Activated gamma-delta T cell treated with anti-CD3 and anti-CD28 coated beads, Interleukin-2, amount 50 U/mL, for 16 hours (primary cell): Measurements from ENCODE around the gene SLMAP.
"Not testable (repeated sequence)": the region's sequence is repeated elsewhere in the genome, so short reads cannot be mapped to it uniquely, and the experiment has no call there.

Source experiments
- DNase-seq: peaks from one replicate; pipeline ENCODE4 v3.0.0-alpha.2; 2020; ENCODE audit warnings: low read depth

Gene SLMAP

GRCh38 chr3:57827757-57828156 lies 71.6 kb downstream of the SLMAP start:
- DNase-seq, result no peak

GRCh38 chr3:57832486-57832885 lies 76.4 kb downstream of the SLMAP start:
- no peak for DNase-seq

- no peak for DNase-seq
Observed at GRCh38 chr3:57832900-57833313, 76.8 kb downstream of the SLMAP start.

GRCh38 chr3:57833763-57834162 lies 77.7 kb downstream of the SLMAP start:
- DNase-seq, result no peak

- no peak for DNase-seq
Observed at GRCh38 chr3:57837686-57838085, 81.6 kb downstream of the SLMAP start.

- no peak for DNase-seq
Observed at GRCh38 chr3:57838627-57839026, 82.5 kb downstream of the SLMAP start.

GRCh38 chr3:57840473-57840872 lies 84.4 kb downstream of the SLMAP start:
- DNase-seq, result no peak

GRCh38 chr3:57841818-57842217 lies 85.7 kb downstream of the SLMAP start:
- no peak for DNase-seq

GRCh38 chr3:57848177-57848738 lies 92.1 kb downstream of the SLMAP start:
- no peak for DNase-seq

GRCh38 chr3:57851304-57851703 lies 95.2 kb downstream of the SLMAP start:
- DNase-seq, result no peak

- no peak for DNase-seq
Observed at GRCh38 chr3:57852896-57853295, 96.8 kb downstream of the SLMAP start.

- DNase-seq, result no peak
Observed at GRCh38 chr3:57855281-57855680, 99.2 kb downstream of the SLMAP start.

- no peak for DNase-seq
Observed at GRCh38 chr3:57855943-57856342, 99.8 kb downstream of the SLMAP start.

- no peak for DNase-seq
Observed at GRCh38 chr3:57856675-57857074, 100.6 kb downstream of the SLMAP start.

GRCh38 chr3:57862894-57863293 lies 106.8 kb downstream of the SLMAP start:
- no peak for DNase-seq

GRCh38 chr3:57863380-57863779 lies 107.3 kb downstream of the SLMAP start:
- DNase-seq, result no peak

- no peak for DNase-seq
Observed at GRCh38 chr3:57864853-57865252, 108.7 kb downstream of the SLMAP start.

- DNase-seq, result not testable (repeated sequence)
Observed at GRCh38 chr3:57869110-57869509, 113.0 kb downstream of the SLMAP start.

- DNase-seq, result no peak
Observed at GRCh38 chr3:57872606-57873005, 116.5 kb downstream of the SLMAP start.

- DNase-seq, result no peak
Observed at GRCh38 chr3:57876632-57877031, 120.5 kb downstream of the SLMAP start.

GRCh38 chr3:57877116-57877515 lies 121.0 kb downstream of the SLMAP start:
- no peak for DNase-seq

- not testable (repeated sequence) for DNase-seq
Observed at GRCh38 chr3:57884436-57884835, 128.3 kb downstream of the SLMAP start.

- no peak for DNase-seq
Observed at GRCh38 chr3:57889807-57890206, 133.7 kb downstream of the SLMAP start.

- no peak for DNase-seq
Observed at GRCh38 chr3:57890874-57891273, 134.8 kb downstream of the SLMAP start.

GRCh38 chr3:57892423-57892822 lies 136.3 kb downstream of the SLMAP start:
- DNase-seq, result no peak
